GM19193 (cell line): Measurements from ENCODE around the gene MAP4K1.

ENCODE experiments used
- POLR2A ChIP-seq: IDR thresholded peaks from 4 replicates; pipeline ENCODE4 v1.6.1; 2011; ENCODE audit not compliant: insufficient read depth, insufficient read length; ENCODE audit errors: extremely low read depth

The MAP4K1 gene

GRCh38 chr19:38638461-38638860 lies 20.7 kb upstream of the MAP4K1 start:
- TF ChIP-seq POLR2A, result no peak

DNA sequence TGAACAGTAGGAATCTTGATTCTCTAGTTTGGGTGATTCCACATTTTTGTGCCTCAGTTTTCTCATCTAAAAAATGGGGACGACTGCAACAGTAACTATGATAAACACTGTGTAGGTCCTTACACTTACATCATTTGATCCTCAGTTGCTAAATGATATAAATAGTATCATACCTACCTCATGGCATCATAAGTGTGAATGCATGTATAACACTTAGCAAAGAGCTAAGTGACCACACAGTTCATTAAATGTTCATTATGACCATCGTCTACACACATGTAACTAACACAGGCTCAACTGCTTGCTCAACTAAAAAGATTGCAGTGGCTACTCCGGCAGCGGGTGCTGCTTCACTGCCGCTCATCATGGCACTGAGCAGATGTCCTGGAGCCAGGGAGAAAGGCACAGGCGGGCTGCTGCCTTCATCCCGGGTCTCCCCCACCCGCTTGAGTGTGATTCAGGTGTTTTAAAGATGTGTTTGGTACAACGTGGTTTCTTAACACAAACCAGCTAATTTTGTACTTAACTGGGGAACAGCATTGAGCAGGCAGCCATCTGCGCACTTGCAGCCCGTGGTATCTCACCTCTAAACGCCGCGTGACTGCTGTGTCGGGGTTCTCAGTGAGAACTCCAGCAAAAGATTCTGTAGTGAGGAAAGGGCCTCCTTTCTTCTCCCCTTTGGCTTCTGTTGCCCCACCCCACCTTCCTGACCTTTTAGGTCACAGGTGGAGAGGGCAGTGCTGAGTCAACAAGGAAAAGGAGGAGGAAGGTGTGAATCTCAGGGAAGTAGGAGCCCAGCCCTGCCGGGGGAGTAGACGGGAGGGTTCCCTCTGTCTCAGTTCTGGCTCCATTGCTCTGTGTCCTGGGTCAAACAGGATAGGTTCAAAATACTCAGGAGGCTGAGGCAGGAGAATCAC lies 18.0 kb upstream of the MAP4K1 start:
- no peak for TF ChIP-seq POLR2A

- TF ChIP-seq POLR2A, result peak; percentile 32
Measured at GRCh38 chr19:38634757-38635482, 17.2 kb upstream of the MAP4K1 start.

DNA sequence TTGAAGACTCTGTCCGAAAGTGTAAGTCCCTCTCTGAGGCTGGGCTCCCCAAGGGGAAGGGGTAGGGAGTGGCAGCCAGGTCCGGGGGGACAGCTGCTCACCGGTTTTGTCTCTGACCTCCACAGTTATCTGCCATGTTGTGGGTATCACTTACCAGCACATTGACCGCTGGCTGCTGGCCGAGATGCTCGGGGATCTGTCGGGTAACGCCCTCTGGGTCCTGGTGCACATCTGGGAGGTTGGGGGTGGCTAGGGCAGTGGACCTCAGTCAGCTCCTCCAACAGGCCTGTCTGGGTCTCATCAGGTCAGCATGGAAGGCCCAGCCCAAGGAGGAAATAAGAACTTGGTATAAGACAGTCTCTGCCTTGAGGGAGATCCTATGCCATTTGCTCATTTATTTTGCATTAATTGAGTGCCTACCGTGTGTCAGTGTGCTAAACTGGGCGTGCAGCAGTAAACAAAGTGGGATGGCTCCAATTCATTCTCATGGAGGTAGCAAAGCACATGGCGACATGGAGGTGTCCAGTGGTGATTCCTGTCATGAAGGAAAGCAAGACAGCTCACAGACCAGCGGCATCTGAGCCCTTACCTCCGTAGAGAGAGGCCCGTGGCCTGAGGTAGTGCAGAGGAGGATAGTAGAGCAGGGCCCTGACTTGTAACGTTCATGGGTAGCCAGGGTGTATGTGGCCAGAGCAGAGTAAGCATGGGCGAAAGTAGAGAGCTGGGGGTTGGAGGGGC lies 14.9 kb upstream of the MAP4K1 start:
- peak; percentile 22 for TF ChIP-seq POLR2A

DNA sequence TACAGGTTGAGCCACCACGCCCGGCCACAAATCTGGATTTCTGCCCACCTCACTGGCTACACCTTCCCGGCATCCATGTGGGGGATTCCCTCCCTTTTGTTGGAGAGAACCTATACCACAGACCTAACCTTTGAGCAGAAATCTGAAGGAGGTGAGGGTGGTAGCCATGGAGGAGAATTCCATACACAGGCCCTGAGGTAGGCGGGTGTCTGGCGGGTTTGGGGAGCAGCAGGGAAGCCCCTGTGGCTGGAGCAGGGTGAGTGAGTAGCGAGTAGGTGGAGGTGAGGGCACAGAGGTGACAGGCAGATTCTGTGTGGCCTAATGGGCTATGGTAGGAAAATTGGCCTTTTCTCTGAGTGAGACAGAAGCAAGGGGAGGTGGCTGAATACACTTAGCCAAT lies 11.8 kb upstream of the MAP4K1 start:
- no peak for TF ChIP-seq POLR2A

DNA sequence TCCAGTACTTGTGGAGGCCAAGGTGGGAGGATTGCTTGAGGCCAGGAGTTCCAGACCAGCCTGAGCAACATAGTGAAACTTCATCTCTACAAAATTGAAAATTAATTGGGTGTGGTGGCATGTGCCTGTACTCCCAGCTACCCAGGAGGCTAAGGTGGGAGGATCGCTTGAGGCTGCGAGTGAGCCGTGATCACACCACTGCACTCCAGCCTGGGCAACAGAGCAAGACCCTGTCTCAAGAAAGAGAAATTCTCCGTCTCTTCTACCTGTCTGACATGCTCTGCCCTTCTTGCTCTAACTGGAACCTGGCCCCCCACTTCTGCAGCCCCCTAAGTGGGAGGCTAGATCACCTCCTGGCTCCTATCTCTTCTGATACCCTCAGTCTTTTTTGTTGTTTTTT lies 8.6 kb upstream of the MAP4K1 start:
- TF ChIP-seq POLR2A, result no peak

DNA sequence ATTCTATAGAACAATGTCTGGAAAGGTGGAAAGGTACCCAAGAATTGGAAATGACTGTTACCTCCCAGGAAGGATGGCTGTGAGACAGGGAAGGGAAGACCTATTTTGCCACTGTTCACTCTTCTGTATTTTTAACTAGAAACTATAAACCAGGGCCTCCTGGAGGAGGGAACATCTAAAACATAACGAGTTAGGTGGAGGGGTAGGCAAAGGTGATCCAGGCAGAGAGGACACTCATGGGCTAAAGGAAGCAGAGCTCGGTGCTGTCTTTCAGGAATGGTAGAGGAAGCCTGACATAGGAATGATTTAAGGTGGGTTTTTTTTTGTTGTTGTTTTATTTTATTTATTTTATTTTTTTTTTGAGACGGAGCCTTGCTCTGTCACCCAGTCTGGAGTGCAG lies 7.1 kb upstream of the MAP4K1 start:
- no peak for TF ChIP-seq POLR2A

DNA sequence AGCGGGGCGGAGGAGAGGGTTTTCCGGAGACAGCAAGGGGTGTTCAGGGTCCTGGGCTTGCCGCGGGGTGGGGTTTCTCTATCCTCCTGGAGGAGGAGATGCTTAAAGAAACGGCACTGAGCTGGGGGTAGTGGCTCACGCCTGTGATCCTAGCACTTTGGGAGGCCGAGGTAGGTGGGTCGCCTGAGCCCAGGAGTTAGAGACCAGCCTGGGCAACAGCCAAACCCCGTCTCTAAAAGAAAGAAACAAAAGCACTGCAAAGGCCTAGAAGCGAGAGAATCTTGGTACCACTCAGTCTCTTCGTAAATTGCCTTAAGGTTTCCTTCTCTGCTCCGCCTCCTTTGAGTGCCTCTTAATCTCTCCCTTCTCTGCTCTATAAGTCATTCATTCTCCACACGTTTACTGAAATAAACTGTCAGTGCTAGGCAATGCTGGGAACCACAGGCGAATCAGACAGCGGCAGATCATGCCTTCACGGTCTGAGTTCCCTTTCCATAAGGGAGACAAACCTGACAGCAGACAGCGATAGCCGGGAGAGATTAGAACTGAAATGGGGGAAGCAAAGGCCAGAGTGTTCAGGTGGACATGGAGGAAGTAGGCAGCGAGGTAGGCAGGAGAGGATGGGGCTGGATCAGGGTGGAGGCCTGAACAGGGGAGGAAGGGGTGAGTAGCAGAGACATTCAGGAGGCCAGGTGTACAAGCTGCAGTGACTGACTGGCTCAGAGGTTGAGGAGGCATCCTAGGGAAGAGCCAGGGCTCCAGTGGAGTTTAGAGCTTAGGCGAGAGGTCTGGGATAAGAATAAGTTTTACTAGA lies 1.8 kb upstream of the MAP4K1 start:
- TF ChIP-seq POLR2A, result no peak

DNA sequence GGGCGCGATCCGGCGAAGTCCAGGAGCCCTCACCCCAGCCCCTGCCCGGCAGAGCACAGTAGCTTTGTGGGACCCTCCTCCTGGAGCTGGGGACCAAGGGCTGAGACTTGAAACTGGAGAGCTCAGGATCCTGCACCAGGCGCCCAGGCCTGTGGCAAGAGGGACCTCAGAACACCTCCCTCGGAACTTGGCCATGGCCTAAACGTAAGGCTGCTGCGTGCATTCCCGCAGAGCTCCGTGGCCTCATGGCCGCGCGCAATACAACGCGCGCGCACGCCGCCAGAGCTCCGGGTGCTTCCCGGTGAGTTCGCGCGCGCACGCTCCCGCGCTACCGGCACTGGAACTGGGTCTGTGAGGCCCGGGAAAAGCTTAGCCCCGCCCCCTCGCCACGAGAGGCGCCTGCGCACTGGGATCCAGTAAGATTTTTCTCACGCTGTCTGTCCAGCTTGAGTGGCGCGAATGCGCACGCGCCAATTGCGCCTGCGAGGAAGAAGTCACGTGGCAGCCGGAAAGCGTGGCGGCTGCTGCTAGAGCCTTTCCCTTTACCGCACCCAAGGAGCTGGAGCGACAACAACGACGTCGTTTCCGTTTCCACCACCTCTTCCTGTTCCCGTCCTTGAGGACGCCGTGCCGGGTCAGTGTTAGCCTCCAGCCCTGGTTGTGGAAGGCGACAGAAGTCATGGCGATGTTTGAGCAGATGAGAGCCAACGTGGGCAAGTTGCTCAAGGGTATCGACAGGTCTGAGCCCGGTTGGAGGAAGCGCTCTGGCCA lies 1.0 kb upstream of the MAP4K1 start, which contains the start of gene EIF3K:
TSS of gene EIF3K (plus strand) at position 599 of the 771 bp plus-strand sequence. CDS start at position 680, 81 bp downstream.
- peak; percentile 97 for TF ChIP-seq POLR2A

GRCh38 chr19:38617283-38617763 lies 430 bp downstream of the MAP4K1 start:
- no peak for TF ChIP-seq POLR2A

DNA sequence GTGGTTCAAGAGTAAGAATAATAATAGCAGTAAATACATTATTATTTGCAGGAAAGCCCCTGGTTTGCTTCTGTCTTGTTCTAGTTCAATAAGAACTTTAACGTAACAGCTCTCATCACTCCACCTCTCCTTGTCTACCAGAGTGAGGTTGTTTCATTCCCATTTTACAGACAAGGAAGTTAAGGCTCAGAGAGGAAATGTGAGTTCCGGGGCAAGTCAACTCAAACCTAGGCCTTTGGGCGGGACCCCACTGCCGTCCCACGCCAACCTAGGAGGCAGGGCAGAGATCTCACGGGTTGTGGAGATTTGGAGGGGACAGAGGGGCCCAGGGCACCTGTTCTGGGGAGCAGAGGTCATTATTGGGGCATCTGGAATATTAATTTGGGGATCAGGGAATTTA lies 1.5 kb downstream of the MAP4K1 start:
- no peak for TF ChIP-seq POLR2A

GRCh38 chr19:38615007-38615581 lies 2.7 kb downstream of the MAP4K1 start:
- no peak for TF ChIP-seq POLR2A

DNA sequence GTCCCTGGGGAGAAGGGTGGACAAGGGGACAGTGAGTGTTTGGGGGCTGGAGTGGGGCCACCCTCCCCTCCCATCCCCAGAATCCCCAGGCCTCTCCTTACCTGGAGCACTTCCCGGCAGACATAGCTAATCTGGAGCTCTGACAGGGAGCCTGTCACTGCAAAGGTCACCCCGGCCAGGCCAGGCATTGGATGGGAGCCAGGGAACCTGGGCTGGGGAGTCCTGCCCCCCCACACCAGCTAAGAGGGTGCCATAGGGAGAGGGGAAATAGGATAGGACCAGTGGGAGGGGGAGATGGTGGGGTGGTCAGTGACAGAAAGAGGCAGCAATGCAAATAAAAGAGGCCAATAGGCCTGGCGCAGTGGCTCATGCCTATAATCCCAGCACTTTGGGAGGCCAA lies 3.5 kb downstream of the MAP4K1 start:
- TF ChIP-seq POLR2A, result no peak
